Neural progenitor cell (in vitro differentiated cells): ENCODE measurements around the gene MGMT. TPM values are rescaled to one million over a fixed set of nuclear protein-coding genes. Genes with fewer than 3 reads are reported as not detected.

ENCODE experiments used
- DNase-seq: peaks from one replicate; pipeline ENCODE4 v3.0.0-alpha.2; 2016; ENCODE audit warnings: low spot score
- H2AFZ ChIP-seq: fragments of 200-600 bp; sonication (generic); replicated peaks from 2 replicates; pipeline ENCODE4 v1.6.1; 2016; ENCODE audit warnings: antibody characterized with exemption
- H3F3A ChIP-seq: fragments of 200-600 bp; sonication (generic); 2 replicates; pipeline ENCODE4 v1.6.1; 2016; ENCODE audit warnings: antibody characterized with exemption, low read depth
- H3K27ac ChIP-seq: fragments of 200-600 bp; sonication (generic); 2 replicates; pipeline ENCODE4 v1.5.1; 2016; ENCODE audit warnings: mild to moderate bottlenecking
- H3K27me3 ChIP-seq: fragments of 200-600 bp; sonication (generic); 2 replicates; pipeline ENCODE4 v1.6.1; 2016; ENCODE audit warnings: mild to moderate bottlenecking, moderate library complexity
- H3K36me3 ChIP-seq: fragments of 200-600 bp; sonication (generic); 2 replicates; pipeline ENCODE4 v1.5.1; 2016
- H3K4me1 ChIP-seq: fragments of 200-600 bp; sonication (generic); 2 replicates; pipeline ENCODE4 v1.6.1; 2016; ENCODE audit warnings: mixed run types
- H3K4me2 ChIP-seq: fragments of 200-600 bp; sonication (generic); 2 replicates; pipeline ENCODE4 v1.6.1; 2016
- H3K4me3 ChIP-seq: fragments of 200-600 bp; sonication (generic); 2 replicates; pipeline ENCODE4 v1.5.1; 2016
- H3K79me2 ChIP-seq: fragments of 200-600 bp; sonication (generic); 2 replicates; pipeline ENCODE4 v1.6.1; 2016; ENCODE audit warnings: low read depth
- H3K9ac ChIP-seq: fragments of 200-600 bp; sonication (generic); 2 replicates; pipeline ENCODE4 v1.6.1; 2016
- H3K9me3 ChIP-seq: fragments of 200-600 bp; sonication (generic); 2 replicates; pipeline ENCODE4 v1.5.1; 2016; ENCODE audit warnings: low read depth
- H4K20me1 ChIP-seq: fragments of 200-600 bp; sonication (generic); 2 replicates; pipeline ENCODE4 v1.6.1; 2016; ENCODE audit warnings: low read depth
- H3K27ac Mint-ChIP-seq: 3 replicates; pipeline ENCODE4 v1.8.0; 2021; ENCODE audit warnings: mixed read lengths
- H3K27me3 Mint-ChIP-seq: 2 replicates; pipeline ENCODE4 v1.8.0; 2022; ENCODE audit warnings: low read depth, mild to moderate bottlenecking, inconsistent platforms, moderate library complexity, mixed read lengths; ENCODE audit not compliant: insufficient read depth
- H3K36me3 Mint-ChIP-seq: 3 replicates; pipeline ENCODE4 v1.8.0; 2021; ENCODE audit warnings: mixed read lengths
- H3K4me1 Mint-ChIP-seq: 3 replicates; pipeline ENCODE4 v1.8.0; 2021; ENCODE audit warnings: mixed read lengths
- H3K4me3 Mint-ChIP-seq: 3 replicates; pipeline ENCODE4 v1.8.0; 2021; ENCODE audit warnings: mild to moderate bottlenecking, moderate library complexity, mixed read lengths
- H3K9me3 Mint-ChIP-seq: 3 replicates; pipeline ENCODE4 v1.8.0; 2020; ENCODE audit warnings: mixed read lengths
- EZH2 ChIP-seq: fragments of 200-600 bp; sonication (generic); IDR thresholded peaks from 2 replicates; pipeline ENCODE4 v1.6.1; 2017; ENCODE audit warnings: antibody characterized with exemption, mild to moderate bottlenecking, moderate library complexity
- EZH2phosphoT487 ChIP-seq: fragments of 200-600 bp; sonication (generic); IDR thresholded peaks from 2 replicates; pipeline ENCODE4 v1.6.1; 2017; ENCODE audit warnings: antibody characterized with exemption
- total RNA-seq: library from RNA; depleted of rRNA; stranded (reverse); fragments of >200 nt; gene quantifications from 2 replicates; pipeline ENCODE4 v1.2.3, GENCODE V29; 2015; ENCODE audit warnings: low replicate concordance
- TF ChIP-seq, protein P1 (sequence below): fragments of 200-600 bp; sonication (generic); IDR thresholded peaks from 2 replicates; pipeline ENCODE4 v1.5.1; 2017; ENCODE audit warnings: antibody characterized with exemption, mild to moderate bottlenecking

The MGMT gene
- total RNA-seq, 1 donor from 2014 or later = 17.5 TPM

DNA sequence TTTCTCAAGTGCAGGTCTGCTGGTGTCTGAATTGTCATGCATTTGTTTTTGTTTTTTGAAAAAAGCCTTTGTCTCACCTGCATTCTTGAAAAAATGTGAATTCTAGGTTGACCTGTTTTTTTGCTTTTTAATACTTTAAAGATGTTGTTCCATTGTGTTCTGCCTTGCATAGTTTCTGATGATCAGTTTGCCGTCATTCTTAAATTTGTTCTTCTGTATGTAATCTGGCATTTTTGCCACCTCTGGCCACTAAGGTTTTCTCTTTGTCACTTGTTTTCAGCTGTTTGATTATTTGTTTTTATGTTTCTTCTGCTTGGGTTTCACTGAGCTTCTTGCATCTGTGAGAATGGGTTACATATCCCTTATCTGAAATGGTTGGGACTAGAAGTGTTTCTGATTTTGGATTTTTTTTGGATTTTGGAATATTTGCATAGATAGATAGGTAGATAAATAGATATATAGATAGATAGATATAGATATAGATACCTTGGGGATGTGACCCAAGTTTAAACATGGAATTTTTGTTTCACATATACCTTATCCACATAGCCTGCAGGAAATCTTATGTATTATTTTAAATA is 16.5 kb downstream of the MGMT start:
- H3K36me3 Mint-ChIP-seq = peaks cover 10% of the 10 kb centered on the region
- H4K20me1 ChIP-seq = no peaks in the 10 kb centered on the region
- no peak overlapping the region for H3K27ac ChIP-seq
- H3K27ac Mint-ChIP-seq = no peak overlapping the region
- H3K9me3 Mint-ChIP-seq = peaks cover 57% of the 10 kb centered on the region
- H3K27me3 ChIP-seq = no peaks in the 10 kb centered on the region
- TF ChIP-seq EZH2 (no peak), EZH2phosphoT487 (no peak)
- TF ChIP-seq, protein P1, sequence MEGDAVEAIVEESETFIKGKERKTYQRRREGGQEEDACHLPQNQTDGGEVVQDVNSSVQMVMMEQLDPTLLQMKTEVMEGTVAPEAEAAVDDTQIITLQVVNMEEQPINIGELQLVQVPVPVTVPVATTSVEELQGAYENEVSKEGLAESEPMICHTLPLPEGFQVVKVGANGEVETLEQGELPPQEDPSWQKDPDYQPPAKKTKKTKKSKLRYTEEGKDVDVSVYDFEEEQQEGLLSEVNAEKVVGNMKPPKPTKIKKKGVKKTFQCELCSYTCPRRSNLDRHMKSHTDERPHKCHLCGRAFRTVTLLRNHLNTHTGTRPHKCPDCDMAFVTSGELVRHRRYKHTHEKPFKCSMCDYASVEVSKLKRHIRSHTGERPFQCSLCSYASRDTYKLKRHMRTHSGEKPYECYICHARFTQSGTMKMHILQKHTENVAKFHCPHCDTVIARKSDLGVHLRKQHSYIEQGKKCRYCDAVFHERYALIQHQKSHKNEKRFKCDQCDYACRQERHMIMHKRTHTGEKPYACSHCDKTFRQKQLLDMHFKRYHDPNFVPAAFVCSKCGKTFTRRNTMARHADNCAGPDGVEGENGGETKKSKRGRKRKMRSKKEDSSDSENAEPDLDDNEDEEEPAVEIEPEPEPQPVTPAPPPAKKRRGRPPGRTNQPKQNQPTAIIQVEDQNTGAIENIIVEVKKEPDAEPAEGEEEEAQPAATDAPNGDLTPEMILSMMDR = no peak
- no peak overlapping the region for H3K4me2 ChIP-seq
- DNase-seq = no peak
- peaks cover 29% of the 10 kb centered on the region for H3K9me3 ChIP-seq
- no peaks in the 10 kb centered on the region for H3K27me3 Mint-ChIP-seq
- no peaks in the 10 kb centered on the region for H3K4me1 ChIP-seq
- peaks cover 5% of the 10 kb centered on the region for H3K36me3 ChIP-seq
- H3K79me2 ChIP-seq = peaks cover 35% of the 10 kb centered on the region
- H3F3A ChIP-seq = no peaks in the 10 kb centered on the region
- no peak overlapping the region for H3K4me3 Mint-ChIP-seq
- H3K4me3 ChIP-seq = no peak overlapping the region
- no peaks in the 10 kb centered on the region for H3K4me1 Mint-ChIP-seq
- no peak overlapping the region for H2AFZ ChIP-seq
- no peak overlapping the region for H3K9ac ChIP-seq

DNA sequence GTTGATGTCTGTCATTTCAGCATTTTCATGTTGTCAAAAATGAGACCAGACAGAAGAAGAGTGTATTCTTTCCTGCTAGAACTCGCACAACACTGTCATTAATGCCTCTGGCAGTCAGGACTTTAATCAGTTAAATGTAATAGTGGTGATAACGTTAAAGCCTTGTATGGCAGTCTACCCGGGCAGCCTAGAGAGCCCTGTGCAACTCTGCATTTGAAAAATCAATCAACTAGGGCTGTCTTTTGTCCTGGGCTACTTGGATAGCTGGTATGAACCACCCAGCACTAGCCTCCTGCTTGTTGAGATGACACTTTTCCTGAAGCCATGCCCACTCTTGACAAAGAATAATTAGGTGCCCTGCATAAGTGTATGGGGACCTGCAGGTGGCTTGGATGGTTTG is 19.8 kb downstream of the MGMT start:
- Histone ChIP-seq H3K4me1 (no peaks in the 10 kb centered on the region), H3K4me3 (no peak overlapping the region), H3K4me2 (no peak overlapping the region), H3K9ac (no peak overlapping the region), H3K27me3 (no peaks in the 10 kb centered on the region), H3K36me3 (peaks cover 5% of the 10 kb centered on the region), H3F3A (no peaks in the 10 kb centered on the region), H3K79me2 (peaks cover 26% of the 10 kb centered on the region), H3K27ac (no peak overlapping the region), H2AFZ (no peak overlapping the region), H4K20me1 (no peaks in the 10 kb centered on the region), H3K9me3 (peaks cover 45% of the 10 kb centered on the region)
- H3K4me1 Mint-ChIP-seq = no peaks in the 10 kb centered on the region
- TF ChIP-seq EZH2phosphoT487 = no peak
- TF ChIP-seq EZH2 = no peak
- TF ChIP-seq, protein P1 = no peak
- peaks cover 61% of the 10 kb centered on the region for H3K9me3 Mint-ChIP-seq
- DNase-seq = no peak
- H3K27ac Mint-ChIP-seq = no peak overlapping the region
- peaks cover 2% of the 10 kb centered on the region for H3K36me3 Mint-ChIP-seq
- no peak overlapping the region for H3K4me3 Mint-ChIP-seq
- peaks cover 2% of the 10 kb centered on the region for H3K27me3 Mint-ChIP-seq

DNA sequence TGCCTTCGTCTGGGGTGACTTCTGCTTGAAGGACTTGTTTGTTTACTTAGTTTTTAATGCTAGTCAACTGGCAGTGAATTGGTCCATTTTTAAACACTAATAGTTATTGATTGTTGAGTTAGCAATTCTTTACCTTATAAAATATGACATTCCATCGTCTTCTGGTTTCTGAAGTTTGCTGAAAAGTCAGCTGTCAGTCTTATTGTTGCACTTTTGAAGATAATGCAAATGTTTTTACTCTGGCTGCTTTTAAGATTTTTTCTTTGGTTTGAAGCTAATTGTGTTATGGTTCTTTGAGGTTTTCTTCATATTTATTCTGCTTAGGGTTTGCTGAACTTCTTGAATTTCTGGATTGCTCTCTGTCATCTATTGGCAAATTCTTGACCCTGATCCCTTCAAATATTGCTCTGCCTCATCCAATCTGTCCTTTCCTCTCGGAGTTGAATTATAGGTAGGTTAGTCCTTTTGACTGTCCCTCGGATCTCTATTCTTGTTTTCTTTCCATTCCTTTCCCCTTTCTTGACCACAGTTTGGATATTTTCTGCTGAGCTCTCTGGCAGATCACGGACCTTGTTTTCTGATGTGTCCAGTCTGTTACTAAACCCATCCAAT is 24.2 kb downstream of the MGMT start:
- Histone ChIP-seq H3K9me3 (peaks cover 19% of the 10 kb centered on the region), H3K4me1 (peaks cover 25% of the 10 kb centered on the region), H3K9ac (no peak overlapping the region), H3K4me3 (no peak overlapping the region), H3K27me3 (no peaks in the 10 kb centered on the region), H3K4me2 (no peak overlapping the region), H3K36me3 (no peaks in the 10 kb centered on the region), H4K20me1 (no peaks in the 10 kb centered on the region), H3K79me2 (no peaks in the 10 kb centered on the region), H3F3A (peaks cover 14% of the 10 kb centered on the region), H3K27ac (no peak overlapping the region), H2AFZ (no peak overlapping the region)
- peak; percentile 46 for DNase-seq
- Mint-ChIP-seq H3K27ac (no peak overlapping the region), H3K4me3 (no peak overlapping the region), H3K36me3 (no peaks in the 10 kb centered on the region), H3K4me1 (peaks cover 16% of the 10 kb centered on the region), H3K9me3 (peaks cover 59% of the 10 kb centered on the region), H3K27me3 (peaks cover 2% of the 10 kb centered on the region)
- TF ChIP-seq EZH2 (no peak), EZH2phosphoT487 (no peak)
- TF ChIP-seq, protein P1 = no peak
